GM12874 (cell line): Measurements from ENCODE around the gene RAMP1.

Experiments
- TF ChIP-seq, protein P1 (sequence below): IDR thresholded peaks from 2 replicates; pipeline ENCODE4 v1.5.1; 2011; ENCODE audit warnings: low read depth, mild to moderate bottlenecking, control low read depth, low read length, moderate library complexity; ENCODE audit not compliant: insufficient read depth

Gene RAMP1

DNA sequence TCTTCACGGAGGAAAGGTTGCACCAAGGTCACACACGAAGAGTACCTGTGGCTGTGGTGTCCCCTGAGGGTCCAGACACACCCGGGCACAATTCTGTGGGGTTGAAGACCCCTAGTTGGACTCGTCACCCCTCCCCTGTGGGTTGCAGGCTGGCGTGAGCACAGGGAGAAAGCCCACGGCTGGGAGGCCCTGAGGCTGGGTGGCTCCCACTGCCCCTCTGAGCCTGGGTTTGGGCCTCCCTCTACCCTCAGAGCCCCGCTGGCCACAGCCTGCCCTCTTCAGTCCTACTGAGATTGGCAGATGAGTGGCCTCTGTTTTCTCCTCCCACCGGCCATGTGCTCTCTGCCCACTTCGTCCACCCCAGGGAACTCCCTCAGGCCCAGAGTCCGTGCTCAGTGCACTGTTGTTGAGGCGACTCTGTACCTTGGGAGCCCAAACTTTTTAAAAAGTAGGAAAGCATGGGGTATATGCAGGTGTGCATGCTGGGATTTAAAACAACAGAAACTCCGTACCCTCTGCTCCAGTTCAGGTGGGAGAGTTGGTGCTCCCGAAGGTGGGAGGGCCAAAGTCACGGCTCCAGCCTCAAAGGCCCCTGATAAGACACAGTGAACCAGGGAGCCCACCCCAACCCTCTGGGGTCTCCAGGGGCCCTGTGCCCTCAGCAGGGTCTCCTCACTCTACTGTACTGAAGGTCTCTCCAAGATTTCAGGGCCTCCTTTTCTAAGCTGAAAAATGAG, 19.1 kb downstream of the RAMP1 start:
- TF ChIP-seq, protein P1, sequence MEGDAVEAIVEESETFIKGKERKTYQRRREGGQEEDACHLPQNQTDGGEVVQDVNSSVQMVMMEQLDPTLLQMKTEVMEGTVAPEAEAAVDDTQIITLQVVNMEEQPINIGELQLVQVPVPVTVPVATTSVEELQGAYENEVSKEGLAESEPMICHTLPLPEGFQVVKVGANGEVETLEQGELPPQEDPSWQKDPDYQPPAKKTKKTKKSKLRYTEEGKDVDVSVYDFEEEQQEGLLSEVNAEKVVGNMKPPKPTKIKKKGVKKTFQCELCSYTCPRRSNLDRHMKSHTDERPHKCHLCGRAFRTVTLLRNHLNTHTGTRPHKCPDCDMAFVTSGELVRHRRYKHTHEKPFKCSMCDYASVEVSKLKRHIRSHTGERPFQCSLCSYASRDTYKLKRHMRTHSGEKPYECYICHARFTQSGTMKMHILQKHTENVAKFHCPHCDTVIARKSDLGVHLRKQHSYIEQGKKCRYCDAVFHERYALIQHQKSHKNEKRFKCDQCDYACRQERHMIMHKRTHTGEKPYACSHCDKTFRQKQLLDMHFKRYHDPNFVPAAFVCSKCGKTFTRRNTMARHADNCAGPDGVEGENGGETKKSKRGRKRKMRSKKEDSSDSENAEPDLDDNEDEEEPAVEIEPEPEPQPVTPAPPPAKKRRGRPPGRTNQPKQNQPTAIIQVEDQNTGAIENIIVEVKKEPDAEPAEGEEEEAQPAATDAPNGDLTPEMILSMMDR: no peak

DNA sequence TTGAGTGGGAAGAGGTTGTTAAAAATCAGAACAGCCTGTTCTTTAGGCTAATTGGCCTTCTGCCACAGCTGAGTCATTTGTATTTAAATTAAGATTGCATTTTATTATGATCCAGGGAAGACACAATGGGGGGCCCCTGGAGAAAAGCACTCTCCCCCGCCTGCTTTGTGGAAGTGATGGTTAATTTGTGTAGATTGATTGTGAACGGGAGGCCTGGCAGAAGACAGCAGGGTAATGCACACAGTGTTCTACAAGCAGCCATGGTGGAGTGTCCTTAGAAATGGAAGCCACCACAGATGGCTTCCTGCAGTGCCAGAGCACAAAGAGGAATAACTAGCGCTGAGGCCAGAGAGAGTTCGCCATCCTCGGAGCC, 19.6 kb downstream of the RAMP1 start:
- TF ChIP-seq, protein P1: no peak

DNA sequence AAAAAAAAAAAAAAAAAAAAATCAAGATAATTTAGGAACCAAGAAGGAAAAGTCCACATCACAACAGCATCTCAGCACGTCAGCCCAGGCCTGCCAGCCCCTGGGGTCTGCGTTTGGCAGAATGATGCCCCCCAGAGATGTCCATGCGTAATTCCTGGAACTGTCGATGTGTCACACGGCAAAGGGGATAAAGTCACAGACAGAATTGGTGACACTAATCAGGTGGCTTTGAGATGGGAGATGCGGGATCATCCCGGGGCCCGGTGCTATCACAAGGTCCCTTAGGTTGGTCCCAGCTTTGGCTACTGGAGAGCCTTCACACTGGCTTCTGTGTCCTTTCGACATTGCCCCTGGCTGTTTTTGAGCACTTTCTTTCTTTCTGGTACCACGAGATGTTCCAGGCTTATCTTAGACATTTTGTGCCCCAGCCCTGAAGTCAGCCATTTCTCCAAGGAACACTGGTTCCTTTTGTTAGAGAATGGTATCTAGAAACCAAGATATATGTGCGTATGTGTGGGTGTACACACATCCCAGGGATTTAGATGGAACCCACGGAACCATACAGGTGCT, 20.7 kb downstream of the RAMP1 start:
- TF ChIP-seq, protein P1: no peak

DNA sequence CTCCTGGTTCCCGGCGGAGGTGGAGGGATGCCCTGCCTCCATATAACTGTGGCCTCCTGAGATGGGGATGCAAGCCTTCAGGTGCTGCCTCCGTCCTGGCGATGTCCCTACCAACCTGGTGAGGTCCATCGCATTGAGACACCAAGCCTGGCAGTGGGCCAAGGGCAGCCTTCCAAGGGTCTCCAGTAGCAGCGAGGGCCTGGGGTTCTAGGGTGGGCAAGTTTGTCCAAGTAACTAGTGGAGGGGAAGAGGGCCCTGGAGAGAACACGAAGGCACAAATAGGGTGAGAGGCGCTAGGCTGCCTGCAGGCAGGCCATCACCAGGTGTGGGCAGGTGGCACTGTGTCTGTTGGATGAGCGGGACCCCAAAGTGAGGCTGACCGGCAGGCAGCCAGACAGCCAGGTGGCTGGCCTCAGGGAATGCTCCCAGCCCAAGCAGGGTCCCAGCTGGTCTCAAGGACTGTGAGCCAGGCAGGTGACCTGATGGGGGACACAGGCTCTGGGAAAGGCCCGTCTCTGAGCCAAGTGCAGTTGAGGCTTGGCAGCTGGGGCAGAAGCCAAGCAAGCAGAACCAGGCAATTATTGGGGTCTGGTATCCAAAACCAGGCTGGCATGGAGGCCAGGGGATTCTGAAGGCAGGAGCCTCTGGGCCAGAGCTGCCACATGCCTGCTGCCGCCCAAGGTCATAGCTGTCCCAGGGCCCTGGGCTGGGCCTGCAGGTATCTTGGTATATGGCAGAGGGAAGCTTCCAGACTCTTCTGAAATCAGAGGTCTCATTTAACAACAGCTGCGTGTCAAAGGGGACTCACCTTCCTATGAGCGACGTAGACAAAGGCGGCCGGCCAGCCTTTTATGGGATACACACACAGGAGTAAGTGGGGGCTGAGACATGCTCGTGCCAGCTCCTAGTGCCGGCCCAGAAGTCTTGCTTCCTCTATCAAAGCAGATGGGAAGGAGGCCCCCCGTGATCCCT, 23.4 kb downstream of the RAMP1 start:
- TF ChIP-seq, protein P1: no peak

DNA sequence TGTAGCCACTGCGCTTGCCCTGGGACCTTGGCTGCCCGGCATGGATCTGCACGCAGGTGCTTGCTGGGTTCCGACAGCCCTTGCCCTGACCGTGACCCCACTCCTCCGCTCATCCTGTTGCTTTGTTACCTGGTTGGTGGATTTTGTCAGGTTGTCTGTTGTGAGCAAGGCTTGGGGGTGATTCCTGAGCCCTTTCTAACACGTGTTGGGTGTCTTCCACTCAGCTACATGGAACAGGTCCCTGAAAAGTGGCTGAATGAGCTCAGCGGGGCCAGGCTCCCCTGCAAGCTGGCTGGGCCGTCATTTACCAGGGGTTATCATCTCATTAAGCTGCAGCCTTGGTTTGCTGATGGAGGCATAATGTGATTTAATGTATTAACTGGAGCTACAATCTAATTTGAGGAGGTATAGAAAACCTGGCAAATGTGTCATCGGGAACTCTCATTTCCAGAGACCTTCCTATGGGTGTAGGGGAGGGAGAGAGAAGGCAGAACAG, 24.6 kb downstream of the RAMP1 start:
- TF ChIP-seq, protein P1: no peak

DNA sequence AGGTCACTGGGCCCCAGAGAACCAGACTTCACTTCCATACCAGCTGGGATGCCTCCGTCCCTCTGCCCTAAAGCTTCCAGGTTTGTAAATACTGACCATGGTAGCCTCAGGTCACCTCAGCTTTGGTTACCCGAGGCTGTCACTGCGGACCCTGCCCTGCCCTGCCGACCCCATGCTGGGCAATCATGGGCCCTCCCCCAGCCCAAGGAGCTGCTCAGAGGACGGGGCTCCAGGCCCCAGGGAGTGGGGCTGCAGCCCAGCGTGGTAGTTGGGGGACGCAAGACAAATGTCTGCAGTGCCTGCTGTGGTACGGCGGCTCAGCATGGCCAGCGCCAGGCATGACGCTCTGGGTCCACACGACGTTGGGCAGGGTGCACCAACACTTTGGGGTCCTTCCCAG, 25.3 kb downstream of the RAMP1 start:
- TF ChIP-seq, protein P1: no peak
